Measurements from ENCODE around the gene GABRG3. TPM values are rescaled to one million over a fixed set of nuclear protein-coding genes. Genes with fewer than 3 reads are reported as not detected.

Gene GABRG3
- total and polyA plus RNA-seq, 9 of the 15 experiments (the other 6 are each of a cell fraction or from before 2014, with no cell fraction given): 4.0 to 15.1 (median 11.2) TPM

GRCh38 chr15:26971271-26972018 is 464 bp downstream of the GABRG3 start:
- H3K27ac ChIP-seq (ENCODE audit: extremely low read depth, low read depth, low read length): no peak overlapping the region
- no peaks in the 10 kb centered on the region for H3K79me2 ChIP-seq (ENCODE audit: control insufficient read depth, insufficient read depth, low read length)
- TF ChIP-seq MIER1 (IDR thresholded peaks at IDR 0.05; ENCODE audit: low read depth): no peak
- TF ChIP-seq CHD2 (IDR thresholded peaks at IDR 0.05; ENCODE audit: low read depth, low read length): no peak
- no peak for TF ChIP-seq ILK (tag; IDR thresholded peaks at IDR 0.05; ENCODE audit: borderline replicate concordance, low read depth)
- TF ChIP-seq HNRNPUL1 (IDR thresholded peaks at IDR 0.05; ENCODE audit: low read length): no peak
- no peak for TF ChIP-seq GATAD2B (IDR thresholded peaks at IDR 0.05; ENCODE audit: borderline replicate concordance)
- TF ChIP-seq ZNF449 (CRISPR knock-in tag; IDR thresholded peaks at IDR 0.05): no peak
- TF ChIP-seq DLX4 (CRISPR knock-in tag; IDR thresholded peaks at IDR 0.05): no peak
- no peak for TF ChIP-seq CC2D1A (IDR thresholded peaks at IDR 0.05)
- in situ Hi-C loops (cut with MboI): no loop called here
- H3K4me1 ChIP-seq (replicated peaks in 1 of 2; ENCODE audit: control insufficient read depth in 2 of 2, insufficient read depth in 2 of 2, low read length in 2 of 2): no peaks in the 10 kb centered on the region
- DNase-seq (ENCODE audit: extremely low read depth in 1 of 4, low spot score in 3 of 4) (no peak), FAIRE-seq (no peak), ATAC-seq (no peak)
- ChIA-PET CTCF (ENCODE audit: low intra/inter-chr PET ratio) (no interaction called here), POLR2A (no interaction called here)
- H3K4me2 ChIP-seq (ENCODE audit: insufficient read depth, low read length): no peak overlapping the region
- intact Hi-C loops (cut with micrococcal nuclease): no loop called here
- no peaks in the 10 kb centered on the region for H3K9me1 ChIP-seq (ENCODE audit: control insufficient read depth, insufficient read depth, low read length)
- H4K20me1 ChIP-seq (replicated peaks; ENCODE audit: control insufficient read depth, insufficient read depth, low read length): no peaks in the 10 kb centered on the region
- H3K9me3 ChIP-seq (replicated peaks; ENCODE audit: control insufficient read depth, insufficient read depth, low read depth, low read length): no peaks in the 10 kb centered on the region
- WGBS (ENCODE audit: insufficient coverage, low coverage, missing lambda C conversion rate): 17% methylated on average over 14 of the region's 72 CpGs
- no peak overlapping the region for H2AFZ ChIP-seq (ENCODE audit: low read depth, low read length)
- BruUV-seq (replicated peaks): no TSS peak
- peaks cover 7 to 16% of the 10 kb centered on the region in 2 experiments; a peak in 2 of 5 replicates for H3K27me3 ChIP-seq (ENCODE audit: control insufficient read depth in 2 of 2, insufficient read depth in 2 of 2, low read length in 2 of 2)
- no peak overlapping the region for H3K9ac ChIP-seq (ENCODE audit: insufficient read depth in 1 of 2, low read depth in 2 of 2, low read length in 2 of 2)
- no peak overlapping the region for H3K4me3 ChIP-seq
- no peaks in the 10 kb centered on the region for H3K36me3 ChIP-seq (ENCODE audit: control insufficient read depth, insufficient read depth, low read length)

All from K562 (cell line).